Activated CD8-positive, alpha-beta T cell treated with anti-CD3 and anti-CD28 coated beads, Interleukin-2, amount 10 ng/mL, durations not matched to agents 7 days and 5 days (primary cell): ENCODE measurements around the gene TUBB1. TPM values are rescaled to one million over a fixed set of nuclear protein-coding genes. Genes with fewer than 3 reads are reported as not detected.

Experiments
- ATAC-seq: fragments of 150-1000 bp; cut with Tn5 transposase; one replicate; pipeline ENCODE4 v1.10.0; 2021; ENCODE audit warnings: moderate library complexity
- CTCF ChIA-PET: fragments of 350-600 bp; sonication (Branson Sonifier 250); formaldehyde crosslinking; loops from one replicate; lab custom pipeline; 2021; ENCODE audit warnings: antibody characterized with exemption; lab: Charles Lee
- POLR2A ChIA-PET: fragments of 350-600 bp; sonication (Branson Sonifier 250); formaldehyde crosslinking; loops from one replicate; lab custom pipeline; 2021; ENCODE audit warnings: antibody characterized with exemption; lab: Charles Lee
- DNase-seq: peaks from one replicate; pipeline ENCODE4 v3.0.0-alpha.2; 2020
- H3K27ac Mint-ChIP-seq: one replicate; pipeline ENCODE4 v1.8.0; 2021; ENCODE audit warnings: mild to moderate bottlenecking, mixed read lengths
- H3K27me3 Mint-ChIP-seq: one replicate; pipeline ENCODE4 v1.8.0; 2021; ENCODE audit warnings: low read depth, mixed read lengths
- H3K36me3 Mint-ChIP-seq: one replicate; pipeline ENCODE4 v1.8.0; 2021; ENCODE audit warnings: low read depth, mixed read lengths
- H3K4me1 Mint-ChIP-seq: one replicate; pipeline ENCODE4 v1.8.0; 2021; ENCODE audit warnings: low read depth, mixed read lengths
- H3K4me3 Mint-ChIP-seq: one replicate; pipeline ENCODE4 v1.8.0; 2021; ENCODE audit warnings: mild to moderate bottlenecking, mixed read lengths
- H3K9me3 Mint-ChIP-seq: one replicate; pipeline ENCODE4 v1.8.0; 2022; ENCODE audit warnings: mixed read lengths; ENCODE audit not compliant: insufficient read depth
- total RNA-seq, 2 experiments: library from RNA; stranded (reverse); gene quantifications; one replicate each; pipeline ENCODE4 v1.2.3, GENCODE V29; 2021

The TUBB1 gene
- total RNA-seq: not detected

GRCh38 chr20:59019217-59019616 is at the start of gene TUBB1:
TSS of gene TUBB1 (plus strand) at chr20:59019429. CDS start at chr20:59019523, 94 bp downstream.
- H3K27ac Mint-ChIP-seq: no peak within 1 kb of the TSS
- CTCF ChIA-PET: no interaction called here
- H3K4me3 Mint-ChIP-seq: no peak within 1 kb of the TSS
- H3K27me3 Mint-ChIP-seq: no peaks in the 10 kb centered on the region
- ATAC-seq (no peak), DNase-seq (no peak)
- peaks cover 26% of the 10 kb centered on the region for H3K4me1 Mint-ChIP-seq
- POLR2A ChIA-PET: no interaction called here
- no peaks in the 10 kb centered on the region for H3K9me3 Mint-ChIP-seq
- H3K36me3 Mint-ChIP-seq: peaks cover 19% of the 10 kb centered on the region

GRCh38 chr20:58969439-58969838 is 49.8 kb upstream of the TUBB1 start:
- H3K27me3 Mint-ChIP-seq: peaks cover 23% of the 10 kb centered on the region
- POLR2A ChIA-PET: no interaction called here
- ATAC-seq (no peak), DNase-seq (no peak)
- H3K36me3 Mint-ChIP-seq: no peaks in the 10 kb centered on the region
- H3K27ac Mint-ChIP-seq: no peak overlapping the region
- H3K4me3 Mint-ChIP-seq: no peak overlapping the region
- H3K9me3 Mint-ChIP-seq: peaks cover 14% of the 10 kb centered on the region
- H3K4me1 Mint-ChIP-seq: no peaks in the 10 kb centered on the region
- CTCF ChIA-PET: no interaction called here

- DNase-seq: no peak
- peaks cover 18% of the 10 kb centered on the region for H3K27me3 Mint-ChIP-seq
- H3K27ac Mint-ChIP-seq: no peak overlapping the region
- no peak for ATAC-seq
- no peak overlapping the region for H3K4me3 Mint-ChIP-seq
- ChIA-PET CTCF (no interaction called here), POLR2A (no interaction called here)
- H3K36me3 Mint-ChIP-seq: no peaks in the 10 kb centered on the region
- peaks cover 17% of the 10 kb centered on the region for H3K9me3 Mint-ChIP-seq
- no peaks in the 10 kb centered on the region for H3K4me1 Mint-ChIP-seq
Measured at GRCh38 chr20:58970146-58970545, 49.1 kb upstream of the TUBB1 start.

- ATAC-seq (no peak), DNase-seq (no peak)
- ChIA-PET POLR2A (no interaction called here), CTCF (no interaction called here)
- Mint-ChIP-seq H3K27ac (no peak overlapping the region), H3K36me3 (no peaks in the 10 kb centered on the region), H3K27me3 (peaks cover 14% of the 10 kb centered on the region), H3K9me3 (peaks cover 23% of the 10 kb centered on the region), H3K4me1 (no peaks in the 10 kb centered on the region), H3K4me3 (no peak overlapping the region)
Measured at GRCh38 chr20:58971429-58971828, 47.8 kb upstream of the TUBB1 start.

- ATAC-seq (no peak), DNase-seq (no peak)
- Mint-ChIP-seq H3K4me1 (no peaks in the 10 kb centered on the region), H3K9me3 (peaks cover 23% of the 10 kb centered on the region), H3K4me3 (no peak overlapping the region), H3K36me3 (no peaks in the 10 kb centered on the region), H3K27me3 (peaks cover 13% of the 10 kb centered on the region), H3K27ac (no peak overlapping the region)
- POLR2A ChIA-PET: no interaction called here
- CTCF ChIA-PET: no interaction called here
Measured at GRCh38 chr20:58973179-58973578, 46.0 kb upstream of the TUBB1 start.

- H3K27ac Mint-ChIP-seq: no peak overlapping the region
- ChIA-PET CTCF (no interaction called here), POLR2A (no interaction called here)
- H3K27me3 Mint-ChIP-seq: peaks cover 16% of the 10 kb centered on the region
- H3K4me1 Mint-ChIP-seq: no peaks in the 10 kb centered on the region
- H3K36me3 Mint-ChIP-seq: no peaks in the 10 kb centered on the region
- DNase-seq: no peak
- ATAC-seq: no peak
- peaks cover 20% of the 10 kb centered on the region for H3K9me3 Mint-ChIP-seq
- no peak overlapping the region for H3K4me3 Mint-ChIP-seq
Measured at GRCh38 chr20:58973866-58974265, 45.4 kb upstream of the TUBB1 start.

GRCh38 chr20:58975353-58975752 is 43.9 kb upstream of the TUBB1 start:
- ChIA-PET POLR2A (no interaction called here), CTCF (interaction anchor here (0.6 kb wide), 1 partner anchor 509 kb away, joined by 3 read pairs; no protein-coding TSS in a partner anchor)
- H3K4me3 Mint-ChIP-seq: no peak overlapping the region
- no peaks in the 10 kb centered on the region for H3K36me3 Mint-ChIP-seq
- no peaks in the 10 kb centered on the region for H3K4me1 Mint-ChIP-seq
- peaks cover 11% of the 10 kb centered on the region for H3K27me3 Mint-ChIP-seq
- H3K27ac Mint-ChIP-seq: no peak overlapping the region
- ATAC-seq: no peak
- no peak for DNase-seq
- peaks cover 9% of the 10 kb centered on the region for H3K9me3 Mint-ChIP-seq

- H3K27ac Mint-ChIP-seq: no peak overlapping the region
- H3K27me3 Mint-ChIP-seq: peaks cover 11% of the 10 kb centered on the region
- DNase-seq (no peak), ATAC-seq (no peak)
- H3K4me3 Mint-ChIP-seq: no peak overlapping the region
- no peaks in the 10 kb centered on the region for H3K36me3 Mint-ChIP-seq
- POLR2A ChIA-PET: no interaction called here
- CTCF ChIA-PET: no interaction called here
- no peaks in the 10 kb centered on the region for H3K4me1 Mint-ChIP-seq
- H3K9me3 Mint-ChIP-seq: peaks cover 9% of the 10 kb centered on the region
Measured at GRCh38 chr20:58976061-58976730, 43.0 kb upstream of the TUBB1 start.

- ATAC-seq: no peak
- peaks cover 16% of the 10 kb centered on the region for H3K4me1 Mint-ChIP-seq
- peak overlapping the region; percentile 7 for H3K27ac Mint-ChIP-seq
- DNase-seq: no peak
- H3K4me3 Mint-ChIP-seq: no peak overlapping the region
- POLR2A ChIA-PET: interaction anchor here (0.5 to 1.1 kb wide), 3 partner anchors 21 to 1580 kb away, joined by 3 read pairs; partner anchors contain the start of gene ATP5F1E
- peaks cover 9% of the 10 kb centered on the region for H3K27me3 Mint-ChIP-seq
- CTCF ChIA-PET: interaction anchor here (1.6 kb wide), 1 partner anchor 109 kb away, joined by 5 read pairs; no protein-coding TSS in a partner anchor
- H3K36me3 Mint-ChIP-seq: peaks cover 5% of the 10 kb centered on the region
- H3K9me3 Mint-ChIP-seq: peaks cover 9% of the 10 kb centered on the region
Measured at GRCh38 chr20:58978351-58979190, 40.7 kb upstream of the TUBB1 start.

- peaks cover 9% of the 10 kb centered on the region for H3K27me3 Mint-ChIP-seq
- H3K36me3 Mint-ChIP-seq: peaks cover 14% of the 10 kb centered on the region
- peak; percentile 89 for ATAC-seq
- CTCF ChIA-PET: interaction anchor here (0.6 to 1.4 kb wide), 3 partner anchors 9 to 83 kb away, joined by 3 read pairs; no protein-coding TSS in a partner anchor
- peaks cover 27% of the 10 kb centered on the region for H3K4me1 Mint-ChIP-seq
- no peaks in the 10 kb centered on the region for H3K9me3 Mint-ChIP-seq
- peak within 1 kb of the TSS; percentile 93 for H3K4me3 Mint-ChIP-seq
- H3K27ac Mint-ChIP-seq: peak within 1 kb of the TSS; percentile 87
- POLR2A ChIA-PET: interaction anchor here (0.7 to 2.0 kb wide), 7 partner anchors 11 to 599 kb away, joined by 3 to 10 read pairs (median 4); partner anchors contain the start of gene ATP5F1E
- DNase-seq: peak; percentile 90
Measured at GRCh38 chr20:58980711-58981627, 38.3 kb upstream of the TUBB1 start, which contains the start of gene NELFCD. TSS of gene NELFCD (plus strand) at chr20:58981256. CDS start at chr20:58981310, 54 bp downstream.
